BJ (cell line): ENCODE measurements around the gene RHBDF2. TPM values are rescaled to one million over a fixed set of nuclear protein-coding genes. Genes with fewer than 3 reads are reported as not detected.

Experiments
- CTCF ChIA-PET: fragments of 350-600 bp; formaldehyde crosslinking; extraction: SDS; loops from one replicate; lab custom pipeline; 2021; ENCODE audit warnings: antibody characterized with exemption, inconsistent platforms; lab: Yijun Ruan, JAX
- POLR2A ChIA-PET: fragments of 300-600 bp; sonication (Branson Sonifier 250); formaldehyde crosslinking; extraction: SDS; loops from one replicate; lab custom pipeline; 2021; ENCODE audit warnings: antibody characterized with exemption; lab: Charles Lee
- DNase-seq: peaks from one replicate; pipeline ENCODE4 v3.0.0-alpha.2; 2011; ENCODE audit warnings: low read depth
- H3K27me3 ChIP-seq: 2 replicates; pipeline ENCODE4 v1.6.0; 2011; ENCODE audit warnings: low read length; ENCODE audit not compliant: control insufficient read depth, insufficient read depth
- H3K36me3 ChIP-seq: 2 replicates; pipeline ENCODE4 v1.5.1; 2011; ENCODE audit warnings: low read length; ENCODE audit not compliant: control insufficient read depth, insufficient read depth
- H3K4me3 ChIP-seq: 2 replicates; pipeline ENCODE4 v1.5.1; 2011; ENCODE audit warnings: low read depth, mild to moderate bottlenecking, control low read depth, low read length
- CTCF ChIP-seq: IDR thresholded peaks from 2 replicates; pipeline ENCODE4 v1.5.1; 2011; ENCODE audit warnings: low read depth, mild to moderate bottlenecking, control low read depth, inconsistent platforms, low read length, moderate library complexity; ENCODE audit not compliant: insufficient read depth
- polyA plus RNA-seq: library from polyadenylated mRNA; depleted of rRNA; stranded (reverse); fragments of >200 nt; gene quantifications from 2 replicates; pipeline ENCODE4 v1.2.3, GENCODE V29; 2011

The RHBDF2 gene
- polyA plus RNA-seq, 1 experiment, result 8.9 TPM

DNA sequence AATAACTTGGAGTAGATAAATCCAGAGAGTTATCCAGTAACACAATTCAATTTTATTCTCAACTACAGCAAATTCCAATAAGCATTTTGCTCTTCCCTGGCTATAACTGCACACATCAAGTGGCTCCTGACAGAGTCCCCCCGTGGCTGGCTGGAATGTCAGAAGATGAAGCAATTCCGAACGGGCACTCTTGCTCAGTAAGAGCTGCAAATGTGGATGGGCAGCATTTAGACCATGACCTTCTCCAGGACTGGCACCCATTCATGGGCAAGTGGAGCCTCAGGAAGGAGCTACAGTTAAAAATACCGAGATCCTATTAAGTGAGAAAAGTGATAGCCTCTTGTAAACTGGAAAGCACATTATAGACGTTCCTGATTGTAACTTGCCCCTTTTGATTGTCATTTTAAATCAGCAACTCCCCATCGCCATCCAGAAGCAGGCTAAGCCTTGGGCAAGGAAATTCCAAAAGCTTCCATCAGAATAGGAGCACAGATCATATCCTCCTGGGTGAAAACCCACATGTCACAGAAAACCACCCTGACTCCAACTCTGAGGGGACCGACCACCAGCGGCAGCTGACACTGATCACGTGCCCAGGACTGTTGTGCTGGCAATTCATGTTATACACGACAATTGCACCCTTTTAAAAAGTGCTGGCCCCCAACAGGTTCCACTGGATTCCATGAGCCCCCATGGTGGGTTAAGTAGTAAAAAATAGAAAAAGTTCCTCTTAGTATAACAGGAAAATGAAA lies 55.4 kb downstream of the RHBDF2 start:
- no peak for TF ChIP-seq CTCF
- no peak overlapping the region for H3K4me3 ChIP-seq
- no peaks in the 10 kb centered on the region for H3K27me3 ChIP-seq
- ChIA-PET POLR2A (no interaction called here), CTCF (interaction anchor here (1.0 to 4.2 kb wide), 2 partner anchors 48 kb away, joined by 3 to 13 read pairs; no protein-coding TSS in a partner anchor)
- DNase-seq, result no peak
- no peaks in the 10 kb centered on the region for H3K36me3 ChIP-seq

GRCh38 chr17:76444518-76445311 lies 56.5 kb downstream of the RHBDF2 start:
- TF ChIP-seq CTCF, result no peak
- Histone ChIP-seq H3K4me3 (no peak overlapping the region), H3K36me3 (no peaks in the 10 kb centered on the region), H3K27me3 (no peaks in the 10 kb centered on the region)
- ChIA-PET POLR2A (no interaction called here), CTCF (interaction anchor here (0.6 to 4.2 kb wide), 3 partner anchors 47 to 1985 kb away, joined by 4 to 13 read pairs (median 5); partner anchors contain the start of gene SPHK1)
- DNase-seq, result no peak

DNA sequence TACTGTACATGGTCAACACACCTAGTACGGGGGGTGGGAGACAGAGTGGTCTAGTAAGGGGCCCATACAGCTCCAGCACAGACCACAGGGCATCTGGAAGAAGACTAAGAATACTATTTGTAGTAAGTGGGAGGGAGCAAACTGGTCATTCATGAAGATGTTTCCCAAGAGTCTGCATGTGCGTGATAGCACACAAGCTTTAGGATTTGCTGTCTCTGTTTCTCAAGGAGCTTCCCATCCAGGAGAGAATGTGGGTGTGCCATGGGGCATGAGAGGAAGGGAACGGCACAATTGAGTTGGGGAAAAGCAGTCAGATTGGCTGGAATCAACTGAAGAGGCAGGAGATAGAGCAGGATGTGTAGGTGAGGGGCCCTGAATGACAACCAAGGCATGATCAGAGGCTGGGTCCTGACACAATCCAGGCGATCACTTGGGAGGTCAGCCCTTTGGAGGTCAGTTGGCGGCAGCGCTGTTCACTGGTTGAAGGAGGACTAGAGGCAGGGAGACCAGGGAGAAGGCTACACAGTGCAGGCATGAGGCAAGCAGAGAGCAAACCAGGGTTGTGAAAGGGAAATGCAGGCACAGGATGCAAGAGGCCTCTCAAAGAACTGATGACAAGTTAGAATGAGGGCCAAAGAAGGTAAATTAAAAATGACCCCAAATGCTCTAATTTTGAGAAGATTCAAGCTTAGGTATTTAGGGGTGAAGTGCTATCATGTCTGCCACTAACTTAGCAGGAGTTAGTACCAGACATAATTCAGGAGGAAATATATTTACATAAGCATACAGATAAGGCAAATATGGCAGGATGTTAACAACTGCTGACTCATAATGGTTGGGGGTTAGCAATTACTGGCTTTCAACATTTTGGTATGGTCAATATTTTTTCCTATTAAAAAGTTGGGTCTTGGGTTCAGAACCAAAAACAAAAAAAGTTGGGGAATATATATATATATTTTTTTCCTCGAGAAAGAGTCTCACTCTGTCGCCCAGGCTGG lies 58.6 kb downstream of the RHBDF2 start:
- ChIA-PET POLR2A (no interaction called here), CTCF (interaction anchor here (0.7 to 2.1 kb wide), 5 partner anchors 9 to 1000 kb away, joined by 3 to 4 read pairs (median 3); partner anchors contain the start of gene UBE2O)
- no peaks in the 10 kb centered on the region for H3K36me3 ChIP-seq
- H3K4me3 ChIP-seq, result no peak overlapping the region
- H3K27me3 ChIP-seq, result no peaks in the 10 kb centered on the region
- no peak for TF ChIP-seq CTCF
- no peak for DNase-seq

DNA sequence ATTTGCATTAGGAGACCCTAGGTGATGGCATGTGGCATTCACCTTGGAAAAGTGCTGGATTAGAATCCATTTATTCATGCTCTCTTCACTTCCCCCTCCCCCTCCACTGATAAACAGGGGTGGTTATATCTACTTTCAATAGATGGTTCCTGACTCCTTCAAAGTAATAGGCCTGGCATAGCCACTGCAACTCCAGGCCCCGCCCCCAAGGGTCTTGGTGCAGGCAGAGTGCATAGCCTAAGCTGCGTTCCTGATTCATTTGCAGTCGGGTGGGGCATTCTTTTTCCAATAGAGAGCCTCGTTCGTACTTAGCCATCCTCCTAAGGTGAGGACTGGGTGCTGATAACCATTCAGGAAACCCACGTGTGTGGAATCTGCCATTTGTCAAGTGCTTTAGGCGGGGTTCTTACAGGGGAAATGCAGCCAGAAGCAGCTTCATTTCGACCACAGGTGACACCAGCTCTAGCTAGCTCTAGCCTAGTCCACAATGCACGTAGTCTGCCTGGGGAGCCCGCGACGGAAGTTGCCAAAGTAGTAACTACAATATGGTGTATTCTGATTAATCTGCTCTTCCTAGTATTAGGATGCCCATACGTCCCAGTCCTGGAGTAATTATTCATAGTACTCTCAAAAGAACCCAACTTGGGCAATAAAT lies 59.4 kb downstream of the RHBDF2 start:
- H3K36me3 ChIP-seq, result no peaks in the 10 kb centered on the region
- no peaks in the 10 kb centered on the region for H3K27me3 ChIP-seq
- ChIA-PET CTCF (interaction anchor here (0.7 to 2.1 kb wide), 4 partner anchors 11 to 999 kb away, joined by 3 to 4 read pairs (median 3); partner anchors contain the start of gene UBE2O), POLR2A (no interaction called here)
- DNase-seq, result no peak
- H3K4me3 ChIP-seq, result no peak overlapping the region
- TF ChIP-seq CTCF, result no peak
